OCI-LY7 (cell line): Measurements from ENCODE around the gene CABYR.

Source experiments
- CTCF ChIP-seq: fragments of 200-600 bp; sonication (generic); conservative IDR thresholded peaks from 2 replicates; pipeline ENCODE4 v1.5.1; 2014; ENCODE audit warnings: mild to moderate bottlenecking, antibody characterized with exemption, low read length, moderate library complexity, mixed read lengths
- EZH2phosphoT487 ChIP-seq: fragments of 200-600 bp; sonication (generic); IDR thresholded peaks from 2 replicates; pipeline ENCODE4 v1.6.1; 2018; ENCODE audit warnings: low read depth, borderline replicate concordance, mild to moderate bottlenecking, mixed run types, antibody characterized with exemption, low read length, moderate library complexity, mixed read lengths

DNA sequence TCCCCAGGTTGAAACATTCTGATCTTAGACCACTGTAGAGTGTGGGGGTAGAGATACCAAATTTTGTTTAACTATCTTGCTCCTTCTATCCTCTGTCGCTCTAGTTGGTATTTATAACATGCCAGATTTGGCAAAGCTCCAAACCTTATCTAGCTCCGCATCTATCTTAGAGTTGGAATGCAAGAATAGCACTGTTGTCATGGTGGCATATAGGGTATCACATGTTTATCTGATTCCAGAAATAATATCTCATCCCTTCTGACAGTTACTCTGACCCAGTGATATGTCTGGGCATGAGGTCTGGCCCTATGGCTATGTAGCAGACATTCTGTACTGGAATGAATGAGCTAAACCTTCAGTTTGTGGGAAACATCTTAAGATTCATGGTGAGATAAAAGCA lies 51.7 kb downstream of the CABYR start:
- TF ChIP-seq CTCF (no peak), EZH2phosphoT487 (no peak)
